GM12801 (cell line): ENCODE measurements around the gene HHAT.

ENCODE experiments used
- CTCF ChIP-seq: IDR thresholded peaks from one replicate; pipeline ENCODE4 v1.5.1; 2011; ENCODE audit warnings: control low read depth; ENCODE audit not compliant: insufficient read length; ENCODE audit errors: extremely low read depth

HHAT gene

GRCh38 chr1:210301615-210302000, 27.1 kb upstream of the HHAT start:
- no peak for TF ChIP-seq CTCF

- TF ChIP-seq CTCF = no peak
Observed at GRCh38 chr1:210302501-210302900, 26.2 kb upstream of the HHAT start.

- TF ChIP-seq CTCF = no peak
Observed at GRCh38 chr1:210303391-210303790, 25.3 kb upstream of the HHAT start.

GRCh38 chr1:210310562-210311153, 18.0 kb upstream of the HHAT start:
- TF ChIP-seq CTCF = no peak

GRCh38 chr1:210311726-210312493, 16.8 kb upstream of the HHAT start:
- TF ChIP-seq CTCF = no peak

- no peak for TF ChIP-seq CTCF
Observed at GRCh38 chr1:210313046-210313595, 15.6 kb upstream of the HHAT start.

- no peak for TF ChIP-seq CTCF
Observed at GRCh38 chr1:210313921-210314320, 14.8 kb upstream of the HHAT start.
